ENCODE data around the gene DCLK1. TPM values are rescaled to one million over a fixed set of nuclear protein-coding genes. Genes with fewer than 3 reads are reported as not detected.

DCLK1 gene
- total RNA-seq, 1 donor from 2014 or later = 6.4 TPM

DNA sequence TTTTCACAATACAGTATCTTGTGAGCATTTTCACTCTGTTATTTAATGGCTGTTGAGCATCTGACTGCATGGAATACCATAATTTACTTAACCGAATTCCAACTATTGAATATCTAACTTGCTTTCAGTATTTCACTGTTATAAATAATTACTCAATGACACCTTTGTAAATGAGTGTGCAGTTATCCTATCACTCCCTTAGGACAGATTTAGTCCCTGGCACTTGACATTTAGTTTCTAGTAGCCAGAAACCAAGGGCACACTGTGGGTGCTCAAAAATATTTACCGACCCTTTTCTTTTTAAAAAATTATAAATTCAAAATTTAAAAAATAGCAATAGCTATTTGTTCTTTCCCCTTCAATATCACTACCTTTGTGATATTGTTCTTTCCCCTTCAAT lies 258.8 kb downstream of the DCLK1 start:
- no peaks in the 10 kb centered on the region for H3K27me3 Mint-ChIP-seq (ENCODE audit: insufficient read depth, low read depth)
- Histone ChIP-seq H2AFZ (replicated peaks) (no peak overlapping the region), H3K9ac (no peak overlapping the region), H3K4me3 (no peak overlapping the region), H3K4me2 (no peak overlapping the region), H3K27ac (no peak overlapping the region), H3K36me3 (no peaks in the 10 kb centered on the region), H3K9me3 (ENCODE audit: low read depth) (no peaks in the 10 kb centered on the region), H3K27me3 (no peaks in the 10 kb centered on the region), H3K4me1 (no peaks in the 10 kb centered on the region), H3K79me2 (ENCODE audit: low read depth) (no peaks in the 10 kb centered on the region), H4K20me1 (ENCODE audit: low read depth) (no peaks in the 10 kb centered on the region), H3F3A (ENCODE audit: low read depth) (no peaks in the 10 kb centered on the region)
- no peaks in the 10 kb centered on the region for H3K4me1 Mint-ChIP-seq
- no peak overlapping the region for H3K4me3 Mint-ChIP-seq
- no peak overlapping the region for H3K27ac Mint-ChIP-seq
- peaks cover 2% of the 10 kb centered on the region for H3K36me3 Mint-ChIP-seq
- DNase-seq (ENCODE audit: low spot score) = no peak
- TF ChIP-seq EZH2phosphoT487 (IDR thresholded peaks at IDR 0.05) (no peak), EZH2 (IDR thresholded peaks at IDR 0.05) (no peak)
- TF ChIP-seq, protein P1, sequence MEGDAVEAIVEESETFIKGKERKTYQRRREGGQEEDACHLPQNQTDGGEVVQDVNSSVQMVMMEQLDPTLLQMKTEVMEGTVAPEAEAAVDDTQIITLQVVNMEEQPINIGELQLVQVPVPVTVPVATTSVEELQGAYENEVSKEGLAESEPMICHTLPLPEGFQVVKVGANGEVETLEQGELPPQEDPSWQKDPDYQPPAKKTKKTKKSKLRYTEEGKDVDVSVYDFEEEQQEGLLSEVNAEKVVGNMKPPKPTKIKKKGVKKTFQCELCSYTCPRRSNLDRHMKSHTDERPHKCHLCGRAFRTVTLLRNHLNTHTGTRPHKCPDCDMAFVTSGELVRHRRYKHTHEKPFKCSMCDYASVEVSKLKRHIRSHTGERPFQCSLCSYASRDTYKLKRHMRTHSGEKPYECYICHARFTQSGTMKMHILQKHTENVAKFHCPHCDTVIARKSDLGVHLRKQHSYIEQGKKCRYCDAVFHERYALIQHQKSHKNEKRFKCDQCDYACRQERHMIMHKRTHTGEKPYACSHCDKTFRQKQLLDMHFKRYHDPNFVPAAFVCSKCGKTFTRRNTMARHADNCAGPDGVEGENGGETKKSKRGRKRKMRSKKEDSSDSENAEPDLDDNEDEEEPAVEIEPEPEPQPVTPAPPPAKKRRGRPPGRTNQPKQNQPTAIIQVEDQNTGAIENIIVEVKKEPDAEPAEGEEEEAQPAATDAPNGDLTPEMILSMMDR (IDR thresholded peaks at IDR 0.05) = no peak
- H3K9me3 Mint-ChIP-seq = no peaks in the 10 kb centered on the region

DNA sequence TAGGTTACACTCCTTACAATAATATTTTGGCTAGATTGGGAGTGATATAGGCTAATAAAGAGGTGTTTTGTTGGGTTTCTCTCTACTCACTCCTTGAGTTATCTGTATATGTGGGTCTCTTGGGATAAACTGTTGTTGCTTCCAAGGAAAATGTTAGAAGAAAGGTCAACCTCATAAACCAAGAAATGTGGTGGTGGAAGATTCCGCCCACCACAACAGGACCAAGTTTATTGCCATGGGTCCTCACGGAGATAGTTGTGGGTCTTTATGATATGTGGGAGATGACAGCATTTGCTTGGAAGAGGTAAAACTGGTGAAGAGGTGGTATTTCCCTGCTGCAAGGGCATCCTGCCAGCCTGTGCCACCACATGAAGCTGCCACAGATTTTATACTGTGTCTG lies 259.6 kb downstream of the DCLK1 start:
- H3K36me3 Mint-ChIP-seq = peaks cover 2% of the 10 kb centered on the region
- H3K9me3 Mint-ChIP-seq = no peaks in the 10 kb centered on the region
- H3F3A ChIP-seq (ENCODE audit: low read depth) = no peaks in the 10 kb centered on the region
- no peak overlapping the region for H3K4me3 Mint-ChIP-seq
- H3K4me1 ChIP-seq = no peaks in the 10 kb centered on the region
- DNase-seq (ENCODE audit: low spot score) = no peak
- no peaks in the 10 kb centered on the region for H3K27me3 Mint-ChIP-seq (ENCODE audit: insufficient read depth, low read depth)
- H3K27ac ChIP-seq = no peak overlapping the region
- no peaks in the 10 kb centered on the region for H3K79me2 ChIP-seq (ENCODE audit: low read depth)
- H4K20me1 ChIP-seq (ENCODE audit: low read depth) = no peaks in the 10 kb centered on the region
- H2AFZ ChIP-seq (replicated peaks) = no peak overlapping the region
- no peak overlapping the region for H3K4me3 ChIP-seq
- H3K4me1 Mint-ChIP-seq = no peaks in the 10 kb centered on the region
- no peaks in the 10 kb centered on the region for H3K9me3 ChIP-seq (ENCODE audit: low read depth)
- H3K4me2 ChIP-seq = no peak overlapping the region
- no peak overlapping the region for H3K27ac Mint-ChIP-seq
- H3K27me3 ChIP-seq = no peaks in the 10 kb centered on the region
- no peak overlapping the region for H3K9ac ChIP-seq
- TF ChIP-seq EZH2 (IDR thresholded peaks at IDR 0.05) (no peak), EZH2phosphoT487 (IDR thresholded peaks at IDR 0.05) (no peak)
- TF ChIP-seq, protein P1 (IDR thresholded peaks at IDR 0.05) = no peak
- no peaks in the 10 kb centered on the region for H3K36me3 ChIP-seq

DNA sequence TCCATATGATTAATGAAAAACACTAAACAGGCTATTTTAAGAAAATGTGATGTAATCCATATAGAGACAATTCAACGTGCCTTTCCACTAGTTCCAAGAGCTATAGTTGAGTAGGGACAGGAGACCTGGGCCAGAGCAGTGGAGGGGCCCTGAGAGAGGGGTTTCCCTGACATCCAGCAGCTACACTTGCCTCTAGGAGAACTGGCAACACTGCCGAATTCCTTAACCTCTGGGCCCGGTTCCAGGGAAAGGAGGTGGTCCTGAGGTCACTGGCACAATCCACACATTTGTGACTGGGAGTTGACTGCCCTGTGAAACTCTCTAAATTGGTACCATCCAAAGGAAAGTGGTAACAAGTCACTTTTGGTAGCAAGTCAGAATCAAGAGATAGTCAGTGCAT lies 264.4 kb downstream of the DCLK1 start:
- TF ChIP-seq, protein P1 (IDR thresholded peaks at IDR 0.05) = no peak
- TF ChIP-seq EZH2 (IDR thresholded peaks at IDR 0.05) = no peak
- no peak for TF ChIP-seq EZH2phosphoT487 (IDR thresholded peaks at IDR 0.05)
- no peak for DNase-seq (ENCODE audit: low spot score)

More for the DNA sequence above, 264.4 kb downstream of the DCLK1 start:
- Mint-ChIP-seq H3K27ac (no peak overlapping the region), H3K4me1 (no peaks in the 10 kb centered on the region), H3K27me3 (ENCODE audit: insufficient read depth, low read depth) (peaks cover 2% of the 10 kb centered on the region), H3K36me3 (peaks cover 2% of the 10 kb centered on the region), H3K4me3 (no peak overlapping the region), H3K9me3 (no peaks in the 10 kb centered on the region)
- Histone ChIP-seq H3K9me3 (ENCODE audit: low read depth) (no peaks in the 10 kb centered on the region), H3K4me3 (no peak overlapping the region), H3F3A (ENCODE audit: low read depth) (no peaks in the 10 kb centered on the region), H3K4me2 (no peak overlapping the region), H3K9ac (no peak overlapping the region), H3K79me2 (ENCODE audit: low read depth) (no peaks in the 10 kb centered on the region), H4K20me1 (ENCODE audit: low read depth) (no peaks in the 10 kb centered on the region), H3K4me1 (no peaks in the 10 kb centered on the region), H2AFZ (replicated peaks) (no peak overlapping the region), H3K27me3 (no peaks in the 10 kb centered on the region), H3K36me3 (no peaks in the 10 kb centered on the region), H3K27ac (no peak overlapping the region)
